Vagina (tissue), 2 donors: ENCODE measurements around the gene BCR.

Experiments
- CTCF ChIP-seq, 3 experiments: fragments of 450-650 bp in 2 of 3; fragments of 200-600 bp in 1 of 3; sonication (generic) in 1 of 3; IDR thresholded peaks; one replicate each; pipeline ENCODE4 v1.5.1; 2017 to 2019; ENCODE audit warnings: antibody characterized with exemption in 3 of 3, mild to moderate bottlenecking in 2 of 3, moderate library complexity in 2 of 3
- POLR2A ChIP-seq, 2 donors: fragments of 450-650 bp; IDR thresholded peaks; one replicate each; pipeline ENCODE4 v1.6.1; 2017; ENCODE audit warnings: antibody characterized with exemption in 2 of 2, mild to moderate bottlenecking in 2 of 2, moderate library complexity in 2 of 2

GRCh38 chr22:23217171-23218052 lies 37.1 kb downstream of the BCR start:
- no peak for TF ChIP-seq CTCF (IDR thresholded peaks at IDR 0.05)
- TF ChIP-seq POLR2A (IDR thresholded peaks at IDR 0.05): no peak
